Ovary (tissue), 9 donors: Measurements from ENCODE around the gene TAF4. TPM values are rescaled to one million over a fixed set of nuclear protein-coding genes. Genes with fewer than 3 reads are reported as not detected.

Experiments
- DNase-seq, 5 donors: peaks; one replicate each; pipeline ENCODE4 v3.0.0-alpha.2; 2019 to 2020
- H3K27ac ChIP-seq, 2 donors: fragments of 200-600 bp; one replicate each; pipeline versions ENCODE4 v1.5.1 to v1.8.0; 2019 to 2022
- H3K27me3 ChIP-seq: fragments of 200-600 bp; one replicate; pipeline ENCODE4 v1.8.0; 2022
- H3K36me3 ChIP-seq: fragments of 200-600 bp; sonication (generic); one replicate; pipeline ENCODE4 v1.5.1; 2019
- H3K4me1 ChIP-seq: one replicate; pipeline ENCODE4 v1.8.1; 2013; ENCODE audit warnings: mild to moderate bottlenecking, moderate library complexity; ENCODE audit not compliant: insufficient read depth
- H3K4me3 ChIP-seq: fragments of 200-600 bp; sonication (generic); one replicate; pipeline ENCODE4 v1.5.1; 2017
- H3K9me3 ChIP-seq, 2 donors: fragments of 200-600 bp in 1 of 2; sonication (generic) in 1 of 2; one replicate each; pipeline versions ENCODE4 v1.5.1 to v1.8.1; 2013 to 2019; ENCODE audit warnings: mild to moderate bottlenecking in 1 of 2, moderate library complexity in 1 of 2
- EP300 ChIP-seq: sonication (generic); formaldehyde crosslinking; IDR thresholded peaks from one replicate; pipeline ENCODE4 v1.6.1; 2017; ENCODE audit warnings: antibody characterized with exemption
- POLR2A ChIP-seq: fragments of 450-650 bp; IDR thresholded peaks from one replicate; pipeline ENCODE4 v1.6.1; 2017; ENCODE audit warnings: antibody characterized with exemption, mild to moderate bottlenecking, moderate library complexity
- WGBS, 3 donors: extraction: QIAGEN DNeasy Blood & Tissue Kit in 1 of 3; methylation state at CpG; one replicate each; pipeline versions ENCODE4 v1.1.5 to v1.1.7; 2013 to 2017; 5-methylcytosine and 5-hydroxymethylcytosine counted together
- intact Hi-C, 4 donors: fragments of 100-400 bp; cut with DNase I; formaldehyde crosslinking; loops; one replicate each; pipeline versions ENCODE4 v1.11.0 to v1.15.1; 2022 to 2023
- polyA plus RNA-seq, 2 donors: library from polyadenylated mRNA; stranded (reverse); fragments of 200-250 nt in 1 of 2; fragments of 350-450 nt in 1 of 2; fragmentation: Illumina TruSeq in 1 of 2; extraction: RNeasy Lipid Tissue Mini Kit (QIAGEN cat#74804) in 1 of 2; gene quantifications; one replicate each; pipeline ENCODE4 v1.2.3, GENCODE V29; 2013 to 2014
- total RNA-seq, 7 donors: library from RNA; depleted of rRNA in 2 of 7; stranded (reverse); fragments of >200 nt in 2 of 7; fragmentation: NEBNext Ultra II Directional in 3 of 7; extraction: Animal tissue kit (Norgen Biotek cat#: 25700) in 3 of 7; gene quantifications; one replicate each; pipeline versions ENCODE4 v1.1.0 to v1.2.4, GENCODE V29; 2016 to 2023
- TF ChIP-seq, protein P1 (sequence below), 3 donors: fragments of 450-650 bp in 2 of 3; fragments of 200-600 bp in 1 of 3; IDR thresholded peaks; one replicate each; pipeline versions ENCODE4 v1.5.1 to v1.8.0; 2016 to 2022; ENCODE audit warnings: antibody characterized with exemption in 3 of 3, mild to moderate bottlenecking in 1 of 3
- donor health status: DM: no; HTN: no; CAD: no; lungs with moderate emphysema.
- donor health status: DM: no; HTN: no; CAD: no.
- donor health status: Bipolar disorder and iron deficiency.
- donor health status: DM: yes; HTN: yes; CAD: no.
- donor health status: DM: no; HTN: no; CAD: no.
- donor health status: DM: yes; HTN: yes; CAD: no.

The TAF4 gene
- total and polyA plus RNA-seq, 9 donors: 9.3 to 34.7 (median 19.8) TPM

DNA sequence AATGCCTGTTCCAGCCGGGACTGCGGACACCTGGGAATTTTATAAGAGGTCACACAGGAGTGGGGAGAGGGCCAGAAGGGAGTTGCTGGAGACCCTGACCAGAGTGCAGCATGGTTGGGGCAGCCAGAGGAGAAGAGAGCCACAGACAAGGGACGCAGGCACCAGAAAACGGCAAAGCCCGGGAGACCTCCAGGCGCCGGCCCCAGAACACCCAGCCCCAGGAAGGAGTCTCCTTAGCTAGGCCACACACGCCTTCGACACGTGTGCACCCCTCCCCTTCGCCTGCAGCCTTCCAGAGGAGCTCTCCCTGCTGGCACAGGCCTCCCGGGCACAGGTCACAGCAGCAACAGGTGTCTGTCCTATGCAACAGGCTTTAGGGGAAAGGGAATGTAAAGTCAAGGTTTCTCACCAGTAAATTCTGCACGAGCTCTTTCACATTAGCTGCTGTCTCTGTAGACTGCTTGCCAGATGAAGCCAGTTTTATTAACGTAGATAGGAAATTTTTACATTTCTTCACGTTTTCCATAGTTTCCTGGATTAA is 57.0 kb downstream of the TAF4 start:
- Histone ChIP-seq H3K4me1 (peaks cover 4% of the 10 kb centered on the region), H3K27me3 (no peaks in the 10 kb centered on the region), H3K27ac (no peak overlapping the region), H3K9me3 (no peaks in the 10 kb centered on the region), H3K36me3 (no peaks in the 10 kb centered on the region), H3K4me3 (no peak overlapping the region)
- no peak for DNase-seq
- 89 to 90% (median 90%) methylated on average over 13 to 15 of the region's 15 CpGs for WGBS, 3 donors
- TF ChIP-seq, protein P1, sequence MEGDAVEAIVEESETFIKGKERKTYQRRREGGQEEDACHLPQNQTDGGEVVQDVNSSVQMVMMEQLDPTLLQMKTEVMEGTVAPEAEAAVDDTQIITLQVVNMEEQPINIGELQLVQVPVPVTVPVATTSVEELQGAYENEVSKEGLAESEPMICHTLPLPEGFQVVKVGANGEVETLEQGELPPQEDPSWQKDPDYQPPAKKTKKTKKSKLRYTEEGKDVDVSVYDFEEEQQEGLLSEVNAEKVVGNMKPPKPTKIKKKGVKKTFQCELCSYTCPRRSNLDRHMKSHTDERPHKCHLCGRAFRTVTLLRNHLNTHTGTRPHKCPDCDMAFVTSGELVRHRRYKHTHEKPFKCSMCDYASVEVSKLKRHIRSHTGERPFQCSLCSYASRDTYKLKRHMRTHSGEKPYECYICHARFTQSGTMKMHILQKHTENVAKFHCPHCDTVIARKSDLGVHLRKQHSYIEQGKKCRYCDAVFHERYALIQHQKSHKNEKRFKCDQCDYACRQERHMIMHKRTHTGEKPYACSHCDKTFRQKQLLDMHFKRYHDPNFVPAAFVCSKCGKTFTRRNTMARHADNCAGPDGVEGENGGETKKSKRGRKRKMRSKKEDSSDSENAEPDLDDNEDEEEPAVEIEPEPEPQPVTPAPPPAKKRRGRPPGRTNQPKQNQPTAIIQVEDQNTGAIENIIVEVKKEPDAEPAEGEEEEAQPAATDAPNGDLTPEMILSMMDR (IDR thresholded peaks at IDR 0.05): no peak
- TF ChIP-seq EP300 (no peak), POLR2A (no peak)
- intact Hi-C loops: no loop called here

DNA sequence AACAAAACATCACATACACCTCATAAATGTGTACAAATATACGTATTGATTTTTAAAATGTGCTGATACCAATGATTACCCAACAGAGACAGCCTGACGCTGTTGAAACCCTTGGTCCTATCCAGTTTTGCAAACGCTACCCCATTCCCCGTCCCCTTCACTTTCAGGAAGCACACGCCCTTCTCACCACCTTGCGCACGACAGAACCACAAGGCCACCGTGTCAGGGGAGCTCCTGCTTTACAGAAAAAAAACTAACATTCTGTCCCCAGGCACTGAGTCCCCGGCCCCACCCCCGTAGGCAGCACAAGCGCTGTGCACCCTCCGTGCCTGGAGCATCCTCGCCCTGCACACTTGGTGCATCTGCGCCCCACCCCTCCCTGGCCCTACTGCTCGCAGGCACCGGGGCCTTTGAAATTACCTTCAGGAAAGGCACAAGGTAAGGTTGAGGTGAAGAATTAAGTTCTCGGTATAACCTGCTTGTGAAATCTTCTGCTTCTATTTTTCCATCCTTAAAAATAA is 58.5 kb downstream of the TAF4 start:
- DNase-seq: no peak
- peaks cover 4% of the 10 kb centered on the region for H3K4me1 ChIP-seq
- no peak overlapping the region for H3K4me3 ChIP-seq
- no peaks in the 10 kb centered on the region for H3K9me3 ChIP-seq
- H3K36me3 ChIP-seq: no peaks in the 10 kb centered on the region
- TF ChIP-seq EP300 (no peak), POLR2A (no peak)
- TF ChIP-seq, protein P1 (IDR thresholded peaks at IDR 0.05): no peak
- 86 to 91% (median 87%) methylated on average over 17 of the region's 17 CpGs for WGBS, 3 donors
- H3K27me3 ChIP-seq: no peaks in the 10 kb centered on the region
- H3K27ac ChIP-seq: no peak overlapping the region
- intact Hi-C loops: no loop called here

DNA sequence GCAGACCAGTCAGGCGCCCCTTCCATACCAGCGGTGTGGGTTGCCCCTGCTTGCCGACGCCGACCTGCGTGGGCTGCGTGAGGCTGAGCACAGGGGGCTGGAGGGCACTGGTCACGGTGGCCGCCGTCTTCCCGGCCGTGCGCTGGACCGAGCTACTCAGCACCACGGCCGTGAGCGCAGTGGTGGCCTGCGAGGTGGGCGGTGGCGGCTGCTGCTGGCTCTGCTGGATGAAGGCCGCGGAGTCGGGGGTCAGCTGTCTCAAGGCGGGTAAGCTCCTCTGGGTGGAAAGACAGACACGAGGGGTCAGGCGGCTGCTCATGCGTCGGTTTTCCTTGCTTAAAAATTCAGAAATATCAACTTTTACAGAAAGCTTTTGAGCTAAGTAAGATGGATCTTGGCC is 59.2 kb downstream of the TAF4 start:
- 62 to 91% (median 81%) methylated on average over 28 of the region's 28 CpGs for WGBS, 3 donors
- Histone ChIP-seq H3K9me3 (no peaks in the 10 kb centered on the region), H3K27me3 (no peaks in the 10 kb centered on the region), H3K36me3 (no peaks in the 10 kb centered on the region), H3K4me3 (no peak overlapping the region), H3K27ac (no peak overlapping the region), H3K4me1 (peaks cover 4% of the 10 kb centered on the region)
- no peak for DNase-seq
- intact Hi-C loops: no loop called here
- TF ChIP-seq EP300: no peak
- no peak for TF ChIP-seq POLR2A
- TF ChIP-seq, protein P1 (IDR thresholded peaks at IDR 0.05): no peak

DNA sequence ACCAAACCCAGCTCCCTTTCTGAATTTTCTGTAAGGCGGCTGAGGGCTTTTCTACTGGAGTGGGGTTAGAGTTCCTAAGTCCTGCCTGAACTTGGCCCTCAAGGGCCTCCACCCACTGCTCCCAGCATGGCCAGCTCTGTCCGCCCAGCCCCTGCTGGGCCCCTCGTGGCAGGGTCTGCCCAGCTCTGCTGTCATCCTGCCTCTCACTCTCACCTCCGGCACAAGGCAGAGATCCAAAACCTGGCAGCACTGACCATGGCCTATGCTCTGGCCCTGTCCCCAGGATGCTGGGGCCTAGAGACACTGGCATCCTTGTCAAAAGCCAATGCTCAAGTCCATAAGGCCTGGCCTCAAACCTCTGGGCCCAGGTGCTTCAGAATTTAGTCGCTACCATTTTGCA is 61.1 kb downstream of the TAF4 start:
- H3K36me3 ChIP-seq: no peaks in the 10 kb centered on the region

More for the DNA sequence above, 61.1 kb downstream of the TAF4 start:
- Histone ChIP-seq H3K27ac (no peak overlapping the region), H3K9me3 (no peaks in the 10 kb centered on the region), H3K4me3 (no peak overlapping the region), H3K4me1 (peaks cover 2% of the 10 kb centered on the region), H3K27me3 (no peaks in the 10 kb centered on the region)
- DNase-seq: no peak
- intact Hi-C loops: no loop called here
- WGBS, 3 donors: 92 to 93% (median 92%) methylated on average over 5 of the region's 5 CpGs
- no peak for TF ChIP-seq EP300
- no peak for TF ChIP-seq POLR2A
- TF ChIP-seq, protein P1 (IDR thresholded peaks at IDR 0.05): no peak
